GM19463 (cell line): ENCODE results near the gene C1orf167.

Experiments
- ATAC-seq: cut with Tn5 transposase; IDR thresholded peaks from one replicate; pipeline ENCODE4 v1.9.1; 2021; ENCODE audit warnings: mild to moderate bottlenecking, moderate library complexity; ENCODE audit not compliant: unreplicated experiment

Gene C1orf167

DNA sequence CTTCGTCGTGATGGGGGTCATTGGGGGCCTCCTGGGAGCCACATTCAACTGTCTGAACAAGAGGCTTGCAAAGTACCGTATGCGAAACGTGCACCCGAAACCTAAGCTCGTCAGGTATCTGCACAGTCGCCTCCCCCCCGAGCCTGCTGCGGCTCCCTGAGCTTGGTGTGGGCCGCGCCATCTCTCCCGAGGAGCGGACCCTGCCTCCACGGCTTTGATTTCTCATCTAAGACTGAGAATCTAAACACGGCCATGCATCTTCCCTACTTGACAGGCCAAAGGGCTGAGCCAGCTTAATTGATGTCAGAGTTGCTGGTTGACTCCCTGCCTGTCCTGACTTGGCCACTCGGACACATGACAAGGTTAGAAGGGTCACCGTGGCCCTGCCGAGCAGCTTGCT, 66.5 kb downstream of the C1orf167 start:
- ATAC-seq = no peak

DNA sequence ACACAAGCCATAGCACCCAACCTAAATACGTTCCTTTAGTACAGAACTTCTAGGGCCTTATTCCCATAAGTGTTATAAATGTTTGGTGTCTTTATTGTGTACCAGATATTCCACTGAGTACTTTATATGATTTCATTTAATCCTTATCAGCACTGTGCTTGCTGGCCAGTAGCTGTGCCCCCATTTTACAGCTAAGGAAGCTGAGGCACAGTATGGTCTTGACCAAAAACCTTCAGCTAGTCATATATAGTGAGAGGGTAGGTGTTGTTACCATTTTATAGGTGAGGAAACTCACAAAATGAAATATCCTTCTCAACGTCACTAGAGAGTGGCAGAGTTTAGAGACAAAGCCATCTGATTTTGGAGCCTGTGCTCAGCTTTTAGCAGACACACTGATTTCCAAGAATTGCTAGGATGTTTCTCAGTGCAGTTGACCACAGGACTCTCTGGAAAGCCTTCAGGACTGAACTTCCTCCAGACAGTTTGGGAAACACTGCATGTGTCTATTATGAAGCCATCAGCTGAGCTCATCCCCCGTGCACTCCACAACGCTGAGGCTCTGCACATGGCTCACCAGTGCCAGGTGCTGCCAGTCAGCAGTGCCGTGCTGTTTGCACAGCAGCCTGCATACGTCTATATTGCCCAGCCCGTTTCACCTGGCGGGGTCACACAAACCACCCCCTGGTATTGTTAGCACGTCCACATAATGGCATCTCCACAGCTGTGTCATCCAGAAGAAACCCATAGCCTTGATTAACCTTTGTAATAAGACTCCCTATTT, 70.1 kb downstream of the C1orf167 start:
- ATAC-seq = no peak

DNA sequence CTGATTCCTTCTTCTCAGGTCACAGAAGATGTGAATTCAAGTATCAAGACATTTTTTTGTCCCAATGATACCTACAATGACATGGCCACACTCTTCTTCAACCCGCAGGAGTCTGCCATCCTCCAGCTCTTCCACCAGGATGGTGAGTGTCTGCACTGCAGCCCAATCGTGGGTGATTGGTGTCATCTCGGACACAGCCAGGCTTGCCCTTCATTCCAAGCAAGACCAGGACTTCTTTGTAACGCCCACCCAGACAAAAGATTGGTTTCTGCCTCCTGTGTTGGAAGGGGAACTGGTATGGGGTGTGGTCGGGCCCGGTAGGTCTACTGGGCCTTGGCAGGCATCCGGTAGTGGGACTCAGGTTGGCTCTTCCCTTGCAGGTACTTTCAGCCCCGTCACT, 71.5 kb downstream of the C1orf167 start:
- no peak for ATAC-seq

DNA sequence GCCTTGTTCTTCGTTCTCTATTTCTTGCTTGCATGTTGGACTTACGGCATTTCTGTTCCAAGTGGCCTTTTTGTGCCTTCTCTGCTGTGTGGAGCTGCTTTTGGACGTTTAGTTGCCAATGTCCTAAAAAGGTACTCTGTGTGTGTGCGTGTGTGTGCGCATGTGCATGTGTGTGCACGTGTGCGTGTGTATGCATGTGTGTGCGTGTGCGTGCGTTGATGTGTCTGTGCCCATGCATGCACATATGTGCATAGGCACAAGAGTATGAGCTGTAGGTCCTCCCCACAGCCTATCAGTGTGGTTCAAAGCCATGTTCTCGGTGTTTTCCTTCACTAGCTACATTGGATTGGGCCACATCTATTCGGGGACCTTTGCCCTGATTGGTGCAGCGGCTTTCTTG, 71.9 kb downstream of the C1orf167 start:
- no peak for ATAC-seq

DNA sequence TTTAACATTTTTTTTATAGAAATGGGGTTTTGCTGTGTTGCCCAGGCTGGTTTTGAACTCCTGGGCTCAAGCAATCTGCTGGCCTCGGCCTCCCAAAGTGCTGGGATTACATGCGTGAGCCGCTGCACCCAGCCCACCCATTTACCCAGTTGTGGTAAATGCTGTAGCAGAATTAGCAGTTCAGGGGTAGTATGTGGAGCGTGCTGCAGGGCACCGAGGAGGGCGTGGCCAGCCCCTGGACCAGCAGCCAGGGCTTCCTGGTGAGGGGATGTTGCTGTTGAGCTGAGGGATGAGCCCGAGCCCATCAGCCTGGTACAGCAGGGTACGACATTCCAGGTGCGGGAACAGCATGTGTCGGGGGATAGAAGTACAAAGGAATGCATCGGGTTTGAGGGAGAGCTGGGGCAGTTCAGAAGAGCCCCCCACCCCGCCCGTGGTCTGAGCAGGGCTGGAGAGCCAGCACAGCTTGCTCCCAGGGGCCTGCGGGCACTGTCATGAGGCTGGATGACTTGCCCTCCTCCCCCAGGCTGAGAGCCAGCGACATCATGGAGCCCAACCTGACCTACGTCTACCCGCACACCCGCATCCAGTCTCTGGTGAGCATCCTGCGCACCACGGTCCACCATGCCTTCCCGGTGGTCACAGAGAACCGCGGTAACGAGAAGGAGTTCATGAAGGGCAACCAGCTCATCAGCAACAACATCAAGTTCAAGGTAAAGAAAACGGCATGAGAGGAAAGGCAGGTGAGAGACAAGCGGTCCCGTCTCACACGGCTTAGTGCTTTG, 73.6 kb downstream of the C1orf167 start:
- no peak for ATAC-seq

DNA sequence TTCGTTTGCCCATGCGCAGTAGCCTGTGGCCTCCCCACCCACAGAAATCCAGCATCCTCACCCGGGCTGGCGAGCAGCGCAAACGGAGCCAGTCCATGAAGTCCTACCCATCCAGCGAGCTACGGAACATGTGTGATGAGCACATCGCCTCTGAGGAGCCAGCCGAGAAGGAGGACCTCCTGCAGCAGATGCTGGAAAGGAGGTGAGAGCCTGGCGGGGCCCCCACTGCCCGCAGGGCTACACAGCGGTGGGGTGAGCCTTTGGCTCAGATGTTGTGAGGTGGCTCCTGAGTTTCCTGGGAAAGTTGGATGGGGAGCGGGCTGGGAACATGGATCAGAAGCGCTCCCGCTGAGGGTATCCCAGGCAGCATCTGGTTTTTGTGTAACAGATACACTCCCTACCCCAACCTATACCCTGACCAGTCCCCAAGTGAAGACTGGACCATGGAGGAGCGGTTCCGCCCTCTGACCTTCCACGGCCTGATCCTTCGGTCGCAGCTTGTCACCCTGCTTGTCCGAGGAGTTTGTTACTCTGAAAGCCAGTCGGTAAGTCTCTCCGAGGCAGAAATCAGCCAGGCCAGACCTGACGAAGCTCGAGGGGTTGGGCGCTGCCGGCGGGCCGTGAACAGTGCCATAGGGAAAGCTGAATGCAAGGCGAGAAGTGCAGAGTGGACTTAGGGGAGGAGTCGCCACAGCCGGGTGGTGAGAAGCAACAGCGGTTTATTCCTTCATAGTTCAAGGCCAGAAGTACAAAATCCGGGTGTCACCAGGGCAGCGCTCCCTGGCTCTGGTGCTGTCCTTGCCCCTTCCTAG, 75.2 kb downstream of the C1orf167 start:
- ATAC-seq = no peak

DNA sequence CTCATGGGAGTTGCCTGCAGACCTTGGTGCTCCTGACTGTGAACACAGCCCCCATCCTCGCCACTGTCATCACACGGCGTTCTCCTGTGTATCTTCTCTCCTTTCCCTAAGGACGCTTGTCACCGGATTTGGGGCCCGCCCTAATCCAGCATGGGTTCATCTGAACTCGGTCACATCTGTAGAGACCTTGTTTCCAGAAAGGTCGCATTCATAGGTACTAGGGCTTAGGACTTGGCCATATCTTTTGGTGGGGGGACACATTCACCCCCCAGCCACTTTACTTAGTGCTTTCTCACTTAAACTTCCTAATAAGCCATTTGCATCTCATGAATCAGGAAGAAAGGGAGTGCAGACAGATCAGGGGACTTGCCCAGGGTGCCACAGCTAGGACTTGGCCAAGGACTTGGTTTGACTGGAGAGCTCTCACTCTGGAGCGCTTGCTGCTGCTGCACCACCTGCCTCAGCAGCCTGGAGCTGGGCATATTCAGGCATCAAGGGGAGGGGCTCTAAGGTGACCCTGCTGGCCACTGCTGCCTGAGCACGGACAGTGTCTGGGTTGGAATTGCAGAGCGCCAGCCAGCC, 75.9 kb downstream of the C1orf167 start:
- no peak for ATAC-seq

DNA sequence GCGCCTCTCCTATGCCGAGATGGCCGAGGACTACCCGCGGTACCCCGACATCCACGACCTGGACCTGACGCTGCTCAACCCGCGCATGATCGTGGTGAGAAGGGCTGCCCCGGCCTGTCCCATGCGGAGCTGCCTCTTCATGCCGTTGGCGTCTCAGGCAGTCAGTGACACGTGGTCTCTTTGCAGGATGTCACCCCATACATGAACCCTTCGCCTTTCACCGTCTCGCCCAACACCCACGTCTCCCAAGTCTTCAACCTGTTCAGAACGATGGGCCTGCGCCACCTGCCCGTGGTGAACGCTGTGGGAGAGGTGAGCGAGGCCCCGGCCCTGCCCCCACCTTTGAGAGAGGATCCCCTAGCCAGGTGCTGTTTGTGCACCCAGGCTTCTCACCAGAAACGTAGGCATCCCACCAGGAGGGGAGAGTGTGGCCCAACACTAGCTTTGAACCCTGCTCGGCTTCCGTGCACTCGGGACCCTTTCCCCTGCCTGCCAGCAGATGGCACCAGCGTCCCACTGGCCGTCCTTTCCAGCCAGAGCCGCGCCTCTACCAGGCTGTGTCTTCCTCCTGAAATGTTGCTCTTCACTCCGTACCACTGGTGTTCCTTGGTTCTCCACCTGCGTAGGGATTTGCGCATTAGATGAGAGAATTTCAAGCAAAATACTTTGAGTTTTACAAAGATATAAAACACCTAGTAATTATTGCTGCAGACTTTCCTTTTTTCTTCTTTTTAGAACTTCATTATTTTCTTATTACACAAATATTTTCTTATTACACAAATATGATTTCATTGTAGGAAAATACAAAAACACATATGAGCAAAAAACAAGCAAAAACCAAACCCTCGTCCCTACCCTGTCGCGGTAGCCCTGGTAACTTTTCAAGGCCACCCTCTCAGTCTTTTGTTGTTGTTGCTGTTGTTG, 76.6 kb downstream of the C1orf167 start:
- no peak for ATAC-seq
